IMR-90 (cell line): ENCODE results near the gene STAT1. TPM values are rescaled to one million over a fixed set of nuclear protein-coding genes. Genes with fewer than 3 reads are reported as not detected.

ENCODE experiments used
- ATAC-seq: fragments of 200-7000 bp; cut with Tn5 transposase; 2 replicates; pipeline ENCODE4 v1.9.1; 2020; ENCODE audit warnings: low read depth, mild to moderate bottlenecking, moderate library complexity
- BruUV-seq: library from RNA; stranded (reverse); fragments of 400-500 nt; replicated peaks from 2 replicates; lab custom pipeline; 2021; lab: Mats Ljungman, UMichigan
- CTCF ChIA-PET: fragments of 300-600 bp; formaldehyde crosslinking; extraction: SDS; loops from one replicate; lab custom pipeline; 2021; ENCODE audit warnings: antibody characterized with exemption; lab: Yijun Ruan, JAX
- POLR2A ChIA-PET: fragments of 300-600 bp; sonication (Branson Sonifier 250); formaldehyde crosslinking; loops from one replicate; lab custom pipeline; 2022; ENCODE audit warnings: antibody characterized with exemption; ENCODE audit not compliant: unreplicated experiment; lab: Charles Lee
- DNase-seq: peaks from one replicate; pipeline ENCODE4 v3.0.0; 2013
- H2AFZ ChIP-seq: replicated peaks from 2 replicates; pipeline ENCODE3; 2013; ENCODE audit warnings: low read length, mild to moderate bottlenecking; ENCODE audit not compliant: poor library complexity
- H2AK5ac ChIP-seq: 2 replicates; pipeline ENCODE4 v1.6.1; 2013; ENCODE audit warnings: low read depth, low read length, inconsistent platforms
- H2AK9ac ChIP-seq: replicated peaks from 2 replicates; pipeline ENCODE3; 2013; ENCODE audit warnings: mild to moderate bottlenecking, low read depth, low read length, moderate library complexity; ENCODE audit not compliant: poor library complexity
- H2BK120ac ChIP-seq: 2 replicates; pipeline ENCODE4 v1.6.1; 2013; ENCODE audit warnings: low read depth, low read length, inconsistent platforms
- H2BK15ac ChIP-seq: 3 replicates; pipeline ENCODE4 v1.6.1; 2013; ENCODE audit warnings: low read depth, low read length, inconsistent platforms
- H2BK20ac ChIP-seq: 2 replicates; pipeline ENCODE4 v1.6.1; 2013; ENCODE audit warnings: low read depth, mild to moderate bottlenecking, inconsistent platforms, low read length, moderate library complexity
- H2BK5ac ChIP-seq: 2 replicates; pipeline ENCODE4 v1.6.1; 2013; ENCODE audit warnings: mild to moderate bottlenecking, low read depth, low read length, inconsistent platforms; ENCODE audit not compliant: poor library complexity, severe bottlenecking
- H3K14ac ChIP-seq: replicated peaks from 2 replicates; pipeline ENCODE4 v1.6.1; 2013; ENCODE audit warnings: low read depth, low read length, inconsistent platforms
- H3K18ac ChIP-seq: 2 replicates; pipeline ENCODE4 v1.6.1; 2013; ENCODE audit warnings: low read depth, low read length, control low read depth
- H3K23ac ChIP-seq: 2 replicates; pipeline ENCODE4 v1.6.1; 2013; ENCODE audit warnings: low read depth, low read length, inconsistent platforms
- H3K27ac ChIP-seq: 2 replicates; pipeline ENCODE4 v1.5.1; 2013; ENCODE audit warnings: mild to moderate bottlenecking, control low read depth, low read length; ENCODE audit not compliant: insufficient read depth
- H3K27me3 ChIP-seq: 2 replicates; pipeline ENCODE4 v1.6.1; 2013; ENCODE audit warnings: low read length; ENCODE audit not compliant: control insufficient read depth, insufficient read depth
- H3K36me3 ChIP-seq: 2 replicates; pipeline ENCODE4 v1.6.1; 2013; ENCODE audit warnings: low read length, mixed read lengths; ENCODE audit not compliant: control insufficient read depth, insufficient read depth
- H3K4ac ChIP-seq: 2 replicates; pipeline ENCODE4 v1.6.1; 2013; ENCODE audit warnings: low read depth, low read length, inconsistent platforms
- H3K4me1 ChIP-seq: 2 replicates; pipeline ENCODE4 v1.6.1; 2013; ENCODE audit warnings: low read length, mixed read lengths; ENCODE audit not compliant: control insufficient read depth, insufficient read depth
- H3K4me2 ChIP-seq: 2 replicates; pipeline ENCODE4 v1.6.1; 2013; ENCODE audit warnings: low read depth, mild to moderate bottlenecking, control low read depth, low read length, moderate library complexity
- H3K4me3 ChIP-seq: 2 replicates; pipeline ENCODE4 v1.5.1; 2013; ENCODE audit warnings: low read depth, mild to moderate bottlenecking, control low read depth, low read length, moderate library complexity; ENCODE audit not compliant: insufficient read depth
- H3K56ac ChIP-seq: 2 replicates; pipeline ENCODE4 v1.6.1; 2013; ENCODE audit warnings: low read length, inconsistent platforms; ENCODE audit not compliant: insufficient read depth; ENCODE audit errors: extremely low read depth
- H3K79me1 ChIP-seq, 2 experiments: 2 replicates each; pipeline ENCODE4 v1.6.1; 2013; ENCODE audit warnings: low read length in 2 of 2, inconsistent platforms in 1 of 2, low read depth in 1 of 2
- H3K9ac ChIP-seq: 2 replicates; pipeline ENCODE4 v1.6.1; 2013; ENCODE audit warnings: low read depth, low read length, control low read depth
- H3K9me1 ChIP-seq: 2 replicates; pipeline ENCODE4 v1.6.1; 2013; ENCODE audit warnings: low read length, inconsistent platforms; ENCODE audit not compliant: insufficient read depth
- H3K9me3 ChIP-seq: 2 replicates; pipeline ENCODE4 v1.6.1; 2013; ENCODE audit warnings: low read length; ENCODE audit not compliant: control insufficient read depth, insufficient read depth
- H4K20me1 ChIP-seq: 2 replicates; pipeline ENCODE4 v1.6.1; 2013; ENCODE audit warnings: low read length, inconsistent platforms; ENCODE audit not compliant: insufficient read depth
- H4K5ac ChIP-seq: 2 replicates; pipeline ENCODE4 v1.6.1; 2013; ENCODE audit warnings: mild to moderate bottlenecking, low read depth, low read length, control low read depth
- H4K8ac ChIP-seq, 2 experiments: 2 replicates each; pipeline ENCODE4 v1.6.1; 2013; ENCODE audit warnings: low read depth in 2 of 2, low read length in 2 of 2, control low read depth in 1 of 2, inconsistent platforms in 1 of 2
- H4K91ac ChIP-seq: 2 replicates; pipeline ENCODE4 v1.6.1; 2013; ENCODE audit warnings: low read depth, low read length, inconsistent platforms; ENCODE audit not compliant: insufficient read depth
- RCOR1 ChIP-seq: IDR thresholded peaks from 2 replicates; pipeline ENCODE4 v1.6.1; 2012; ENCODE audit warnings: mild to moderate bottlenecking, low read length, improper control_type of control experiment; ENCODE audit not compliant: insufficient replicate concordance
- WGBS, 2 experiments: methylation state at CpG; one replicate each; pipeline versions ENCODE4 v1.1.5 to v1.1.7; 2013; ENCODE audit warnings: missing lambda C conversion rate in 2 of 2; ENCODE audit not compliant: insufficient read length in 1 of 2; ENCODE audit errors: extremely low coverage in 2 of 2; 5-methylcytosine and 5-hydroxymethylcytosine counted together
- dilution Hi-C: fragments of 300-500 bp; cut with HindIII; formaldehyde crosslinking; loops from one replicate; pipeline ENCODE4 v1.14.3; 2018; ENCODE audit warnings: low sequenced_read_pairs; ENCODE audit not compliant: unreplicated experiment
- in situ Hi-C: fragments of 300-500 bp; cut with MboI; formaldehyde crosslinking; loops from 3 replicates; pipeline ENCODE4 v1.14.3; 2019; ENCODE audit warnings: low sequenced_read_pairs, inconsistent platforms, mixed read lengths
- intact Hi-C: fragments of 100-400 bp; cut with micrococcal nuclease; formaldehyde crosslinking; loops from 2 replicates; pipeline ENCODE4 v1.10.0; 2022
- polyA plus RNA-seq, 3 experiments: library from polyadenylated mRNA; depleted of rRNA; stranded (reverse); fragments of >200 nt; gene quantifications; 2 replicates each; pipeline ENCODE4 v1.2.3, GENCODE V29; 2012; ENCODE audit warnings: low replicate concordance in 1 of 3
- total RNA-seq: library from RNA; depleted of rRNA; stranded (reverse); fragments of >200 nt; gene quantifications from 2 replicates; pipeline ENCODE4 v1.2.3, GENCODE V29; 2012

The STAT1 gene
- total and polyA plus RNA-seq, 2 of the 4 experiments (the other 2 are of a cell fraction) = 43.2 to 67.9 TPM

DNA sequence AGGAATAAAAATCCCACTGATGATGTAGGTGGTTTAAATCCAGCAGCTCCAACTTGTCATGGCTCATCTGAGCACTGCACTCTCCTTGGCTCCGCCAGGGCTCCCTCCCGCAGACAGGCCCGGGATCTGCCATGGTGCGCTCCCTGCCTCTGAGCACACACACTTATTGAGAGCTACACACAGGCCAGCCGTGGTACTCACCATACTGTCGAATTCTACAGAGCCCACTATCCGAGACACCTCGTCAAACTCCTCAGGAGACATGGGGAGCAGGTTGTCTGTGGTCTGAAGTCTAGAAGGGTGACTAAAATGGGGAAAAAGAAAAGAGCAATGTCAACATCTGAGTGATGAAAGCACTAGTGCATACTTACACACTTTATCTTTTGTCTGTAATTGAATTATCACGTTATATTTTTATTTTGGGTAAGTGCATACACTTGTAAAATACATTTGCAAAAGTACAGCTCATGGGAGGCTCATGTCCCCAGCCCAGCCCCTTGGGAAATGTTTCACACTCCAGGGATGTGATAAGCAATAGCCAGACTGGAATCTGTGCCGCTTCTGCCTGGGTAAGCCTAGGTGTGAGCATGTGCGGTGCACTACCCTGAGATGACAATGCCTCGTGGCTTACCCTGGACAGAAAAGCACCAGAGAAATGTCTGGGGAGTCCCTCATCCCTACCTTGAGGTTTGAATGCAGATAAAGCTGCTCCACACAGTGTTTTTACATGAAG, 39.2 kb downstream of the STAT1 start:
- H4K20me1 ChIP-seq = peaks cover 18% of the 10 kb centered on the region
- no peaks in the 10 kb centered on the region for H3K9me3 ChIP-seq
- dilution Hi-C loops = no loop called here
- TF ChIP-seq RCOR1 = no peak
- no peak overlapping the region for H3K23ac ChIP-seq
- H3K36me3 ChIP-seq = peaks cover 62% of the 10 kb centered on the region
- WGBS, 2 experiments = 100% methylated on average over 1 of the region's 12 CpGs; no CpG with 5 or more reads in 1 of the 2 experiments
- no peak overlapping the region for H2BK5ac ChIP-seq
- no peak overlapping the region for H4K8ac ChIP-seq
- peaks cover 0 to 12% of the 10 kb centered on the region in 2 experiments; a peak in 3 of 4 replicates for H3K79me1 ChIP-seq
- H2BK120ac ChIP-seq = no peak overlapping the region
- ChIA-PET CTCF (no interaction called here), POLR2A (no interaction called here)
- no peak overlapping the region for H2AK9ac ChIP-seq
- peaks cover 2% of the 10 kb centered on the region for H3K4me1 ChIP-seq
- H2BK15ac ChIP-seq = no peak overlapping the region
- no peak overlapping the region for H3K56ac ChIP-seq
- DNase-seq (no peak), ATAC-seq (no peak)
- no peak overlapping the region for H3K18ac ChIP-seq
- no peak overlapping the region for H3K4me2 ChIP-seq
- no peak overlapping the region for H2AFZ ChIP-seq
- no peak overlapping the region for H3K9ac ChIP-seq
- no peak overlapping the region for H3K14ac ChIP-seq
- BruUV-seq = no TSS peak
- H2AK5ac ChIP-seq = no peak overlapping the region
- no peak overlapping the region for H2BK20ac ChIP-seq
- no peak overlapping the region for H3K4ac ChIP-seq
- intact Hi-C loops = no loop called here
- H4K5ac ChIP-seq = no peak overlapping the region
- H3K27ac ChIP-seq = no peak overlapping the region
- no peak overlapping the region for H4K91ac ChIP-seq
- peaks cover 12% of the 10 kb centered on the region; the same call in 1 of the 2 replicates for H3K9me1 ChIP-seq
- H3K4me3 ChIP-seq = no peak overlapping the region
- no peaks in the 10 kb centered on the region for H3K27me3 ChIP-seq
- in situ Hi-C loops = no loop called here
